Loucy (cell line): ENCODE results near the gene SLC6A9.

Source experiments
- H2AFZ ChIP-seq: fragments of 200-600 bp; sonication (generic); 2 replicates; pipeline ENCODE4 v1.6.0; 2016; ENCODE audit warnings: antibody characterized with exemption, mild to moderate bottlenecking, low read length, moderate library complexity
- H3F3A ChIP-seq: fragments of 200-600 bp; 2 replicates; pipeline ENCODE4 v1.6.0; 2016; ENCODE audit warnings: antibody characterized with exemption, low read depth, mild to moderate bottlenecking
- H3K27me3 ChIP-seq: fragments of 200-600 bp; sonication (generic); 2 replicates; pipeline ENCODE4 v1.6.1; 2014; ENCODE audit warnings: low read length, mild to moderate bottlenecking; ENCODE audit not compliant: insufficient read depth, poor library complexity, severe bottlenecking
- H3K36me3 ChIP-seq: fragments of 200-600 bp; sonication (generic); 2 replicates; pipeline ENCODE4 v1.6.1; 2016; ENCODE audit warnings: low read length; ENCODE audit not compliant: insufficient read depth
- H3K4me1 ChIP-seq: fragments of 200-600 bp; sonication (generic); 2 replicates; pipeline ENCODE4 v1.5.1; 2014; ENCODE audit warnings: low read length, mild to moderate bottlenecking; ENCODE audit not compliant: insufficient read depth, poor library complexity, severe bottlenecking
- H3K4me2 ChIP-seq: fragments of 200-600 bp; sonication (generic); 2 replicates; pipeline ENCODE4 v1.6.0; 2014; ENCODE audit warnings: antibody characterized with exemption, low read length, low read depth, mild to moderate bottlenecking; ENCODE audit not compliant: poor library complexity, severe bottlenecking
- H3K4me3 ChIP-seq: fragments of 200-600 bp; sonication (generic); 2 replicates; pipeline ENCODE4 v1.5.1; 2014; ENCODE audit warnings: low read length, mild to moderate bottlenecking, mixed read lengths; ENCODE audit not compliant: poor library complexity, severe bottlenecking
- H3K79me2 ChIP-seq: fragments of 200-600 bp; sonication (generic); 2 replicates; pipeline ENCODE4 v1.6.1; 2014; ENCODE audit warnings: low read length; ENCODE audit not compliant: insufficient read depth
- H3K9ac ChIP-seq: fragments of 200-600 bp; sonication (generic); 2 replicates; pipeline ENCODE4 v1.6.0; 2014; ENCODE audit warnings: mild to moderate bottlenecking, low read depth, low read length, moderate library complexity; ENCODE audit not compliant: poor library complexity, severe bottlenecking
- H3K9me2 ChIP-seq: fragments of 200-600 bp; sonication (generic); replicated peaks from 2 replicates; pipeline ENCODE4 v1.6.1; 2016; ENCODE audit warnings: low read depth, low read length, mixed read lengths
- H3K9me3 ChIP-seq: fragments of 200-600 bp; sonication (generic); 2 replicates; pipeline ENCODE4 v1.6.1; 2014; ENCODE audit warnings: mild to moderate bottlenecking, antibody characterized with exemption, low read length, low read depth; ENCODE audit not compliant: insufficient read depth
- H4K20me1 ChIP-seq: fragments of 200-600 bp; sonication (generic); 2 replicates; pipeline ENCODE4 v1.6.0; 2014; ENCODE audit warnings: antibody characterized with exemption, low read length, mild to moderate bottlenecking; ENCODE audit not compliant: insufficient read depth, poor library complexity, severe bottlenecking
- EZH2phosphoT487 ChIP-seq: fragments of 200-600 bp; IDR thresholded peaks from 2 replicates; pipeline ENCODE4 v1.6.1; 2018; ENCODE audit warnings: antibody characterized with exemption, mild to moderate bottlenecking, moderate library complexity, borderline replicate concordance
- TF ChIP-seq, protein P1 (sequence below): fragments of 200-600 bp; sonication (generic); conservative IDR thresholded peaks from 2 replicates; pipeline ENCODE4 v1.5.1; 2014; ENCODE audit warnings: mild to moderate bottlenecking, antibody characterized with exemption, low read length

SLC6A9 gene

GRCh38 chr1:44031252-44032169 lies at the start of gene SLC6A9:
Gene SLC6A9, minus strand, starts transcription at chr1:44031462. Its CDS starts 7,185 bp downstream, at chr1:44024277.
- no peaks in the 10 kb centered on the region for H3K36me3 ChIP-seq
- H3K79me2 ChIP-seq: no peaks in the 10 kb centered on the region
- H3K27me3 ChIP-seq: no peaks in the 10 kb centered on the region
- no peaks in the 10 kb centered on the region for H3K9me3 ChIP-seq
- H3K9ac ChIP-seq: peak within 1 kb of the TSS; percentile 74
- H3K9me2 ChIP-seq: no peaks in the 10 kb centered on the region
- TF ChIP-seq, protein P1, sequence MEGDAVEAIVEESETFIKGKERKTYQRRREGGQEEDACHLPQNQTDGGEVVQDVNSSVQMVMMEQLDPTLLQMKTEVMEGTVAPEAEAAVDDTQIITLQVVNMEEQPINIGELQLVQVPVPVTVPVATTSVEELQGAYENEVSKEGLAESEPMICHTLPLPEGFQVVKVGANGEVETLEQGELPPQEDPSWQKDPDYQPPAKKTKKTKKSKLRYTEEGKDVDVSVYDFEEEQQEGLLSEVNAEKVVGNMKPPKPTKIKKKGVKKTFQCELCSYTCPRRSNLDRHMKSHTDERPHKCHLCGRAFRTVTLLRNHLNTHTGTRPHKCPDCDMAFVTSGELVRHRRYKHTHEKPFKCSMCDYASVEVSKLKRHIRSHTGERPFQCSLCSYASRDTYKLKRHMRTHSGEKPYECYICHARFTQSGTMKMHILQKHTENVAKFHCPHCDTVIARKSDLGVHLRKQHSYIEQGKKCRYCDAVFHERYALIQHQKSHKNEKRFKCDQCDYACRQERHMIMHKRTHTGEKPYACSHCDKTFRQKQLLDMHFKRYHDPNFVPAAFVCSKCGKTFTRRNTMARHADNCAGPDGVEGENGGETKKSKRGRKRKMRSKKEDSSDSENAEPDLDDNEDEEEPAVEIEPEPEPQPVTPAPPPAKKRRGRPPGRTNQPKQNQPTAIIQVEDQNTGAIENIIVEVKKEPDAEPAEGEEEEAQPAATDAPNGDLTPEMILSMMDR: no peak
- no peak for TF ChIP-seq EZH2phosphoT487
- H3F3A ChIP-seq: no peaks in the 10 kb centered on the region
- H2AFZ ChIP-seq: peak within 1 kb of the TSS; percentile 97
- H3K4me1 ChIP-seq: peaks cover 16% of the 10 kb centered on the region
- peak within 1 kb of the TSS; percentile 82 for H3K4me3 ChIP-seq
- H3K4me2 ChIP-seq: peak within 1 kb of the TSS; percentile 84
- H4K20me1 ChIP-seq: no peaks in the 10 kb centered on the region

GRCh38 chr1:44079566-44079965 lies 48.3 kb upstream of the SLC6A9 start:
- no peaks in the 10 kb centered on the region for H4K20me1 ChIP-seq

GRCh38 chr1:44078104-44078503 lies 46.8 kb upstream of the SLC6A9 start:
- Histone ChIP-seq H3K79me2 (no peaks in the 10 kb centered on the region), H3K9me2 (no peaks in the 10 kb centered on the region), H3K4me3 (no peak overlapping the region), H2AFZ (no peak overlapping the region), H3K9ac (no peak overlapping the region), H3K36me3 (no peaks in the 10 kb centered on the region), H3F3A (no peaks in the 10 kb centered on the region), H3K27me3 (no peaks in the 10 kb centered on the region), H3K4me1 (peaks cover 4% of the 10 kb centered on the region), H3K4me2 (no peak overlapping the region), H3K9me3 (no peaks in the 10 kb centered on the region), H4K20me1 (no peaks in the 10 kb centered on the region)
- TF ChIP-seq, protein P1: no peak
- no peak for TF ChIP-seq EZH2phosphoT487

More at GRCh38 chr1:44079566-44079965, 48.3 kb upstream of the SLC6A9 start:
- Histone ChIP-seq H3K27me3 (no peaks in the 10 kb centered on the region), H3K9me3 (no peaks in the 10 kb centered on the region), H3K9me2 (no peaks in the 10 kb centered on the region), H3F3A (no peaks in the 10 kb centered on the region), H3K79me2 (no peaks in the 10 kb centered on the region), H2AFZ (no peak overlapping the region), H3K36me3 (no peaks in the 10 kb centered on the region), H3K9ac (no peak overlapping the region), H3K4me1 (no peaks in the 10 kb centered on the region), H3K4me2 (no peak overlapping the region), H3K4me3 (no peak overlapping the region)
- TF ChIP-seq EZH2phosphoT487: no peak
- TF ChIP-seq, protein P1: no peak
